SJSA1 (cell line): ENCODE measurements around the gene SUPT6H. TPM values are rescaled to one million over a fixed set of nuclear protein-coding genes. Genes with fewer than 3 reads are reported as not detected.

Experiments used
- DNase-seq, 2 experiments: peaks; one replicate each; pipeline ENCODE4 v3.0.0-alpha.2; 2015 to 2020; ENCODE audit warnings: low spot score in 2 of 2, low read depth in 1 of 2
- H3K27ac ChIP-seq: fragments of 250-450 bp; sonication (Bioruptor Pico); 2 replicates; pipeline ENCODE4 v1.5.1; 2020; ENCODE audit warnings: mild to moderate bottlenecking, moderate library complexity
- H3K27me3 ChIP-seq: fragments of 250-450 bp; sonication (Bioruptor Pico); replicated peaks from 2 replicates; pipeline ENCODE4 v1.5.1; 2020; ENCODE audit warnings: mild to moderate bottlenecking, moderate library complexity
- H3K36me3 ChIP-seq: fragments of 250-450 bp; sonication (Bioruptor Pico); 2 replicates; pipeline ENCODE4 v1.5.1; 2020; ENCODE audit warnings: mild to moderate bottlenecking
- H3K4me1 ChIP-seq: fragments of 250-450 bp; sonication (Bioruptor Pico); replicated peaks from 2 replicates; pipeline ENCODE4 v1.6.1; 2021; ENCODE audit warnings: mild to moderate bottlenecking
- H3K4me3 ChIP-seq: fragments of 250-450 bp; sonication (Bioruptor Pico); 2 replicates; pipeline ENCODE4 v1.5.1; 2020; ENCODE audit warnings: mild to moderate bottlenecking
- H3K9me3 ChIP-seq: fragments of 250-450 bp; sonication (Bioruptor Pico); replicated peaks from 2 replicates; pipeline ENCODE4 v1.5.1; 2020; ENCODE audit warnings: mild to moderate bottlenecking
- total RNA-seq: library from RNA; depleted of rRNA; stranded (reverse); fragments of >200 nt; shearing (Covaris generic); gene quantifications from 2 replicates; pipeline ENCODE4 v1.2.3, GENCODE V29; 2014; rRNA removed

The SUPT6H gene
- total RNA-seq, 1 experiment from 2014 or later, result 39.3 TPM

- H3K27me3 ChIP-seq, result no peaks in the 10 kb centered on the region
- H3K27ac ChIP-seq, result no peak overlapping the region
- H3K4me3 ChIP-seq, result peak overlapping the region; percentile 61
- peaks cover 25% of the 10 kb centered on the region for H3K4me1 ChIP-seq
- no peaks in the 10 kb centered on the region for H3K9me3 ChIP-seq
- peaks cover 63% of the 10 kb centered on the region for H3K36me3 ChIP-seq
- no peak for DNase-seq
These were observed 83.9 kb downstream of the SUPT6H start for GRCh38 chr17:28745786-28746411.

- H3K27ac ChIP-seq, result no peak overlapping the region
- H3K4me3 ChIP-seq, result no peak overlapping the region
- peaks cover 25% of the 10 kb centered on the region for H3K4me1 ChIP-seq
- H3K27me3 ChIP-seq, result no peaks in the 10 kb centered on the region
- no peaks in the 10 kb centered on the region for H3K9me3 ChIP-seq
- peaks cover 70% of the 10 kb centered on the region for H3K36me3 ChIP-seq
- no peak for DNase-seq
These were observed 84.6 kb downstream of the SUPT6H start for GRCh38 chr17:28746611-28747050.

GRCh38 chr17:28747051-28747691 lies 85.2 kb downstream of the SUPT6H start:
- Histone ChIP-seq H3K27me3 (no peaks in the 10 kb centered on the region), H3K36me3 (peaks cover 74% of the 10 kb centered on the region), H3K4me1 (peaks cover 25% of the 10 kb centered on the region), H3K4me3 (no peak overlapping the region), H3K27ac (no peak overlapping the region), H3K9me3 (no peaks in the 10 kb centered on the region)
- DNase-seq, result no peak

GRCh38 chr17:28747801-28748750 lies 86.1 kb downstream of the SUPT6H start:
- H3K36me3 ChIP-seq, result peaks cover 78% of the 10 kb centered on the region
- no peaks in the 10 kb centered on the region for H3K27me3 ChIP-seq
- DNase-seq, result no peak

GRCh38 chr17:28748852-28749515 lies 87.0 kb downstream of the SUPT6H start:
- Histone ChIP-seq H3K27ac (no peak overlapping the region), H3K4me1 (peaks cover 10% of the 10 kb centered on the region), H3K36me3 (peaks cover 78% of the 10 kb centered on the region), H3K4me3 (no peak overlapping the region), H3K27me3 (no peaks in the 10 kb centered on the region), H3K9me3 (no peaks in the 10 kb centered on the region)
- DNase-seq, result no peak

More at GRCh38 chr17:28747801-28748750, 86.1 kb downstream of the SUPT6H start:
- H3K4me3 ChIP-seq, result no peak overlapping the region
- H3K9me3 ChIP-seq, result no peaks in the 10 kb centered on the region
- H3K27ac ChIP-seq, result no peak overlapping the region
- H3K4me1 ChIP-seq, result peaks cover 18% of the 10 kb centered on the region

- no peaks in the 10 kb centered on the region for H3K9me3 ChIP-seq
- no peak overlapping the region for H3K4me3 ChIP-seq
- peaks cover 10% of the 10 kb centered on the region for H3K4me1 ChIP-seq
- no peaks in the 10 kb centered on the region for H3K27me3 ChIP-seq
- H3K27ac ChIP-seq, result no peak overlapping the region
- H3K36me3 ChIP-seq, result peaks cover 75% of the 10 kb centered on the region
- DNase-seq, result no peak
These were observed 87.6 kb downstream of the SUPT6H start for GRCh38 chr17:28749516-28750177.

GRCh38 chr17:28750178-28751047 lies 88.4 kb downstream of the SUPT6H start:
- H3K4me1 ChIP-seq, result peaks cover 14% of the 10 kb centered on the region
- H3K27ac ChIP-seq, result no peak overlapping the region
- peaks cover 72% of the 10 kb centered on the region for H3K36me3 ChIP-seq
- no peaks in the 10 kb centered on the region for H3K27me3 ChIP-seq
- peak; percentile 74 to 93 for DNase-seq
- H3K9me3 ChIP-seq, result no peaks in the 10 kb centered on the region
- H3K4me3 ChIP-seq, result no peak overlapping the region

- Histone ChIP-seq H3K9me3 (no peaks in the 10 kb centered on the region), H3K27me3 (no peaks in the 10 kb centered on the region), H3K4me3 (no peak overlapping the region), H3K27ac (no peak overlapping the region), H3K4me1 (peaks cover 10% of the 10 kb centered on the region), H3K36me3 (peaks cover 61% of the 10 kb centered on the region)
- DNase-seq, result no peak
These were observed 89.8 kb downstream of the SUPT6H start for GRCh38 chr17:28751600-28752366.

Other genes starting within 250 kb of the SUPT6H start
- gene SLC13A2, start 188.6 kb upstream of the SUPT6H start, total RNA-seq, result not detected in 2 replicates
- not detected in 2 replicates for gene FOXN1, start 155.9 kb upstream of the SUPT6H start, total RNA-seq
- gene UNC119, start 109.6 kb upstream of the SUPT6H start, total RNA-seq, result 19.7 and 27.2 TPM in 2 replicates
- 40.8 and 81.8 TPM in 2 replicates for gene PIGS, start 90.7 kb upstream of the SUPT6H start, total RNA-seq
- gene ALDOC, start 85.3 kb upstream of the SUPT6H start, total RNA-seq, result 6.1 and 9.4 TPM in 2 replicates
- gene SPAG5, start 63.2 kb upstream of the SUPT6H start, total RNA-seq, result 105 and 108 TPM in 2 replicates
- 5.0 TPM in 1 of 2 replicates, not detected in the other for gene RSKR, start 48.0 kb upstream of the SUPT6H start, total RNA-seq
- 52.0 and 58.8 TPM in 2 replicates for gene BLTP2, start 17.0 kb upstream of the SUPT6H start, total RNA-seq
- gene SDF2, start 299 bp upstream of the SUPT6H start, total RNA-seq, result 59.8 and 125 TPM in 2 replicates
- gene PROCA1, start 49.7 kb downstream of the SUPT6H start, total RNA-seq, result 0.53 and 0.69 TPM in 2 replicates
- 1,039 and 1,435 TPM in 2 replicates for gene RAB34, start 55.7 kb downstream of the SUPT6H start, total RNA-seq
- gene RPL23A, start 57.8 kb downstream of the SUPT6H start, total RNA-seq, result 591 and 789 TPM in 2 replicates
- 1.6 TPM in 1 of 2 replicates, not detected in the other for gene TLCD1, start 64.0 kb downstream of the SUPT6H start, total RNA-seq
- 1.1 and 2.2 TPM in 2 replicates for gene NEK8, start 66.6 kb downstream of the SUPT6H start, total RNA-seq
- gene TRAF4, start 81.8 kb downstream of the SUPT6H start, total RNA-seq, result 38.4 and 51.0 TPM in 2 replicates
- gene FAM222B, start 180.6 kb downstream of the SUPT6H start, total RNA-seq, result 5.0 and 5.2 TPM in 2 replicates
- 32.0 and 55.6 TPM in 2 replicates for gene ERAL1, start 192.8 kb downstream of the SUPT6H start, total RNA-seq
- 13.4 and 18.3 TPM in 2 replicates for gene FLOT2, start 235.5 kb downstream of the SUPT6H start, total RNA-seq
- gene DHRS13, start 240.9 kb downstream of the SUPT6H start, total RNA-seq, result 11.7 and 12.7 TPM in 2 replicates